Lower leg skin (tissue), 4 donors: ENCODE measurements around the gene COG8. TPM values are rescaled to one million over a fixed set of nuclear protein-coding genes. Genes with fewer than 3 reads are reported as not detected.

Source experiments
- DNase-seq, 2 donors: peaks; one replicate each; pipeline ENCODE4 v3.0.0-alpha.2; 2019; ENCODE audit warnings: low spot score in 2 of 2
- H3K4me3 ChIP-seq: fragments of 200-600 bp; sonication (generic); 2 replicates; pipeline ENCODE4 v1.5.1; 2017; ENCODE audit warnings: mild to moderate bottlenecking, low read depth; ENCODE audit not compliant: poor library complexity, severe bottlenecking
- CTCF ChIP-seq, 3 donors: fragments of 450-650 bp; IDR thresholded peaks; one replicate each; pipeline ENCODE4 v1.5.1; 2016; ENCODE audit warnings: antibody characterized with exemption in 3 of 3, mild to moderate bottlenecking in 3 of 3, moderate library complexity in 2 of 3
- POLR2A ChIP-seq, 2 donors: fragments of 450-650 bp; IDR thresholded peaks; one replicate each; pipeline ENCODE4 v1.6.1; 2016 to 2017; ENCODE audit warnings: antibody characterized with exemption in 2 of 2, mild to moderate bottlenecking in 1 of 2, moderate library complexity in 1 of 2
- whole genome bisulfite sequencing, 2 donors: methylation state at CpG; one replicate each; pipeline ENCODE4 v1.1.5; 2018; 5-methylcytosine and 5-hydroxymethylcytosine counted together
- intact Hi-C: fragments of 100-400 bp; cut with DNase I; formaldehyde crosslinking; loops from one replicate; pipeline ENCODE4 v1.15.0; 2023; ENCODE audit warnings: low total_unique reads
- total RNA-seq, 4 donors: library from RNA; depleted of rRNA; stranded (reverse); fragments of >200 nt; gene quantifications; one replicate each; pipeline ENCODE4 v1.1.0, GENCODE V29; 2016

Gene COG8
- total RNA-seq, 4 donors from 2014 or later, result 40.8 to 57.8 (median 47.6) TPM

GRCh38 chr16:69345923-69346322 is 6.6 kb upstream of the COG8 start:
- 68 to 80% methylated on average over 4 of the region's 4 CpGs for WGBS, 2 donors
- intact Hi-C loops, result no loop called here
- no peak overlapping the region for H3K4me3 ChIP-seq
- no peak for DNase-seq
- TF ChIP-seq POLR2A (IDR thresholded peaks at IDR 0.05) (no peak), CTCF (IDR thresholded peaks at IDR 0.05) (no peak)

- H3K4me3 ChIP-seq, result no peak overlapping the region
- 91 to 93% methylated on average over 5 of the region's 5 CpGs for WGBS, 2 donors
- no peak for DNase-seq
- intact Hi-C loops, result no loop called here
- no peak for TF ChIP-seq CTCF (IDR thresholded peaks at IDR 0.05)
- TF ChIP-seq POLR2A (IDR thresholded peaks at IDR 0.05), result no peak
Measured at GRCh38 chr16:69344171-69344570, 4.8 kb upstream of the COG8 start.

GRCh38 chr16:69340095-69340644 is 806 bp upstream of the COG8 start:
- WGBS, 2 donors, result 7 to 9% methylated on average over 16 of the region's 16 CpGs
- TF ChIP-seq CTCF (IDR thresholded peaks at IDR 0.05) (no peak), POLR2A (IDR thresholded peaks at IDR 0.05) (no peak)
- H3K4me3 ChIP-seq, result peak overlapping the region; percentile 69
- no peak for DNase-seq
- intact Hi-C loops, result no loop called here

GRCh38 chr16:69338557-69339288 is 641 bp downstream of the COG8 start:
- H3K4me3 ChIP-seq, result peak overlapping the region; percentile 69
- intact Hi-C loops, result no loop called here
- 16 to 18% methylated on average over 46 of the region's 46 CpGs for WGBS, 2 donors
- no peak for TF ChIP-seq POLR2A (IDR thresholded peaks at IDR 0.05)
- TF ChIP-seq CTCF (IDR thresholded peaks at IDR 0.05), result no peak
- DNase-seq, result peak in 1 of 2 donors; percentile 91

GRCh38 chr16:69334696-69335095 is 4.7 kb downstream of the COG8 start:
- no peak for DNase-seq
- no peak overlapping the region for H3K4me3 ChIP-seq
- intact Hi-C loops, result no loop called here
- WGBS, 2 donors, result 90 to 94% methylated on average over 9 of the region's 9 CpGs
- TF ChIP-seq CTCF (IDR thresholded peaks at IDR 0.05), result no peak
- no peak for TF ChIP-seq POLR2A (IDR thresholded peaks at IDR 0.05)
